Thoracic aorta (tissue), 2 donors: ENCODE results near the gene XDH. TPM values are rescaled to one million over a fixed set of nuclear protein-coding genes. Genes with fewer than 3 reads are reported as not detected.

Experiments
- ATAC-seq: fragments of 150-250 bp; one replicate; pipeline ENCODE4 v1.8.0; 2017; ENCODE audit warnings: low read depth; ENCODE audit not compliant: insufficient number of reproducible peaks, low FRiP score
- DNase-seq: peaks from one replicate; pipeline ENCODE4 v3.0.0-alpha.2; 2020; ENCODE audit warnings: low spot score
- H3K27ac ChIP-seq, 2 donors: fragments of 200-600 bp; sonication (generic); 1 replicate in 1 of 2; 2 replicates in 1 of 2; pipeline ENCODE4 v1.5.1; 2016; ENCODE audit warnings: mild to moderate bottlenecking in 2 of 2, moderate library complexity in 2 of 2
- H3K27me3 ChIP-seq: fragments of 200-600 bp; sonication (generic); replicated peaks from 2 replicates; pipeline ENCODE4 v1.6.0; 2016; ENCODE audit warnings: mild to moderate bottlenecking; ENCODE audit not compliant: insufficient read depth
- H3K36me3 ChIP-seq: fragments of 200-600 bp; sonication (generic); one replicate; pipeline ENCODE4 v1.5.1; 2016
- H3K4me1 ChIP-seq, 2 donors: fragments of 200-600 bp; sonication (generic); 1 replicate in 1 of 2; 2 replicates in 1 of 2; pipeline versions ENCODE4 v1.5.1 to v1.6.0; 2016; ENCODE audit warnings: low read depth in 2 of 2, mild to moderate bottlenecking in 1 of 2; ENCODE audit not compliant: control insufficient read depth in 1 of 2
- H3K4me3 ChIP-seq: fragments of 200-600 bp; sonication (generic); 2 replicates; pipeline ENCODE4 v1.5.1; 2016; ENCODE audit warnings: mild to moderate bottlenecking
- H3K9me3 ChIP-seq: fragments of 200-600 bp; sonication (generic); 2 replicates; pipeline ENCODE4 v1.5.1; 2016
- total RNA-seq, 2 donors: library from RNA; depleted of rRNA; stranded (reverse); fragments of >200 nt; gene quantifications; one replicate each; pipeline versions ENCODE4 v1.1.0 to v1.2.3, GENCODE V29; 2016
- TF ChIP-seq, protein P1 (sequence below): fragments of 200-600 bp; sonication (generic); IDR thresholded peaks from one replicate; pipeline ENCODE4 v1.5.1; 2019; ENCODE audit warnings: antibody characterized with exemption

Gene XDH
- total RNA-seq, 2 donors from 2014 or later, result not detected

DNA sequence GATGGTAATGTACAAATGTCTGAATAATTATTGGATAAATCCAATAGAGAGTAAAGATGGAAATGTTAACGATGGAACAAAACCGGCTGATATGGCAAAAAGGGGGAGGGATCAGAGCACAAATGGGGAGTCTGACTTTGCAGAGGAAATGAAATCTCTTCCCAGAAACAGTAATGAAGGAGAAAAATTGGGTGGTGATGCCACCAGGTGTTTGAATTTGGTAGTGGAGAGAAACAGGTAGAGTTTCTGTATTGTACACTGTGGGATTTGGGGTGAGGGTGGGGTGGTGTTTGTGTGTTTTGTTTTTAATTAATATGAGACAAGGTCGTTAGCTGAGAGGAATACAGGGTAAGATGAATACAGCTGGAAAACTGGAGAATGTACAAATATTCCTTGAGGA is 20.4 kb upstream of the XDH start:
- H3K27ac ChIP-seq, result no peak overlapping the region
- TF ChIP-seq, protein P1, sequence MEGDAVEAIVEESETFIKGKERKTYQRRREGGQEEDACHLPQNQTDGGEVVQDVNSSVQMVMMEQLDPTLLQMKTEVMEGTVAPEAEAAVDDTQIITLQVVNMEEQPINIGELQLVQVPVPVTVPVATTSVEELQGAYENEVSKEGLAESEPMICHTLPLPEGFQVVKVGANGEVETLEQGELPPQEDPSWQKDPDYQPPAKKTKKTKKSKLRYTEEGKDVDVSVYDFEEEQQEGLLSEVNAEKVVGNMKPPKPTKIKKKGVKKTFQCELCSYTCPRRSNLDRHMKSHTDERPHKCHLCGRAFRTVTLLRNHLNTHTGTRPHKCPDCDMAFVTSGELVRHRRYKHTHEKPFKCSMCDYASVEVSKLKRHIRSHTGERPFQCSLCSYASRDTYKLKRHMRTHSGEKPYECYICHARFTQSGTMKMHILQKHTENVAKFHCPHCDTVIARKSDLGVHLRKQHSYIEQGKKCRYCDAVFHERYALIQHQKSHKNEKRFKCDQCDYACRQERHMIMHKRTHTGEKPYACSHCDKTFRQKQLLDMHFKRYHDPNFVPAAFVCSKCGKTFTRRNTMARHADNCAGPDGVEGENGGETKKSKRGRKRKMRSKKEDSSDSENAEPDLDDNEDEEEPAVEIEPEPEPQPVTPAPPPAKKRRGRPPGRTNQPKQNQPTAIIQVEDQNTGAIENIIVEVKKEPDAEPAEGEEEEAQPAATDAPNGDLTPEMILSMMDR, result peak; percentile 12
- H3K9me3 ChIP-seq, result no peaks in the 10 kb centered on the region
- no peaks in the 10 kb centered on the region for H3K4me1 ChIP-seq
- DNase-seq, result no peak
- H3K27me3 ChIP-seq, result no peaks in the 10 kb centered on the region
- no peaks in the 10 kb centered on the region for H3K36me3 ChIP-seq
- no peak for ATAC-seq
- H3K4me3 ChIP-seq, result no peak overlapping the region

DNA sequence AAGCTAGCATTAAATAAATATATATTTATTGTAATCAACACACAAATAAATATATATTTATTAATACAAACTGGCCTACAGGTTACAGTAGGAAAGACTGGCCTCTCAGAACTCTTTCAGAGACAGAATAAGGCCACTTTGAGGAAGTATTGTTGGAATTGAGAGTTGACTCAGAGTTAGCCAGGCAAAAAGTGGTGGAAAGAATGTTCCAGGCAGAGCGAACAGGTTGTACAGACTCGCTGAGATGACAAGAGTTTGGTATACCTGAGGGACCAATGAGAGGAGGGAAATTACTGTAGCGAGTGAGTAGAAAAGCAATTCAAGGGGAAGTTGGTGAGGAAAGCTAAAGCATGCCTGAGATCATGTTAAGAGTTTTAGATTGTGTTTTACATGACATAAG is 19.0 kb upstream of the XDH start:
- H3K36me3 ChIP-seq, result no peaks in the 10 kb centered on the region
- DNase-seq, result no peak
- no peak overlapping the region for H3K4me3 ChIP-seq
- no peaks in the 10 kb centered on the region for H3K9me3 ChIP-seq
- no peaks in the 10 kb centered on the region for H3K27me3 ChIP-seq
- H3K4me1 ChIP-seq, result no peaks in the 10 kb centered on the region
- ATAC-seq, result no peak
- H3K27ac ChIP-seq, result no peak overlapping the region
- TF ChIP-seq, protein P1, result no peak

DNA sequence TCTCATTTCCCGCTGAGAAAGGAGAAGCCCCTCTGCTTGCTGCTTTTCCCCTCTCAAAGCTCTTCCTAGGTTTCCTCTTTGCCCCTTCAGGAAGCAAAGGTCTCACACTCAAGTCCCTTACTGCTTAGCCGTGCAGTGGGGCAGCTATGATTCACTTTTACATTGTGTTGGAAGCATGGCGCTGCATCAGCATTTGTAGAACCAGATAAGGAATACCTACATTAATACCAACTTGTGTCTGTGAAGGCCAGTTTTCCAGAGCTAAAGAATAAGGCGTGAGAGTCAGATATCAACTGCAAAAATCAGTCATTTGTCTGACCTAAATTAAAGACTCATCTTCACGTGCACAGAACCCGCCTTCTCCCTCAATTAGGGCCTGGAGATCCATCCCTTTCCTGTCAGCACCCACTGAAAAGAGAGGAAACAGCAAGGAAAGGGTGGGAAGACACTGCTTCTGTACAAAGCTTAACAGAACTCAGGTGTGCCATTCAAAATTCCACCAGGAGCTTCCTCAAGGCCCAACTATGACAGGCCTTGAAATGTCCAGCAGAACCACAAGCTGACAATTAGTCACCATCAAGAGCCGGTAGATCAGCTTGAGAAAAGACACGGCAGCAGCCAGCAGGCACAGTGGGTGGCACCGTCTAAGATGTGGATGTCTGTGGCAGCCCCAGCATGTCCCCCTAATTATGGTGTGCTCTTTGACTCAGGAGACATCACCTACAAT is 16.1 kb upstream of the XDH start:
- no peak overlapping the region for H3K27ac ChIP-seq
- ATAC-seq, result no peak
- TF ChIP-seq, protein P1, result no peak

DNA sequence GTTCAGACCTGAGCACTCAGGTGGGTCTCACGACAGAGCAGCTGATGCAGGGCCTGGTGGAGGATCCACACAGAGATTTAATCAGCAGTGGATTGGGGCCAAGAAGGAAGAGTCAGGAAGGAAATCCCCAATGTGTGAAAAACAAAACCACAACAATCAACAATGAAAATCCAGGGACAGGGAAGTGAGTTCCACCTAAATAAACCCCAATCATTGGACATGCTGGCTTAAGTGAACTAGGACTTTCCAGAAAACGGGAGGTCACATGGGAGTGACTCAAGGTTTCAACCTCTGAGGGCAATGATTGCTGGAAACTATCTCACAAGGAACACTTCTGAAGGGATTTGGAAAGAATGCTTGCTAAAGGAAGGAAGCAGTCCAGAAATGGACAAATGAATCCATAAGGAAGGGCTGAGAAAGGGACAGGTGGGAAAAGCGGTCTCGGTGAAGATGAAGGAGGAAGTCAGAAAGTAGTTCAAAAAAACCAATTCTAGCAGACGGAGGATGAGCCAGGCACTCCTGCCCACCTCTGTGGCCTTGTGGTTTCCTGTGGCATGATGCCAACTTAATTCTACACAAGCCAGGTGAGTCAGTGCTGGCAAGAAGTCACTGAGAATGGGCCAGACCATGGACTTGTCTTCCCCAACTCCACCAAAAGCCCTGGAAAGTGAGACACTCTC is 15.4 kb upstream of the XDH start:
- DNase-seq (no peak), ATAC-seq (no peak)
- no peak overlapping the region for H3K4me3 ChIP-seq
- H3K36me3 ChIP-seq, result no peaks in the 10 kb centered on the region
- no peaks in the 10 kb centered on the region for H3K4me1 ChIP-seq
- H3K27me3 ChIP-seq, result no peaks in the 10 kb centered on the region
- TF ChIP-seq, protein P1, result no peak
- H3K9me3 ChIP-seq, result no peaks in the 10 kb centered on the region
- H3K27ac ChIP-seq, result no peak overlapping the region

More for the DNA sequence above, 16.1 kb upstream of the XDH start:
- Histone ChIP-seq H3K9me3 (no peaks in the 10 kb centered on the region), H3K36me3 (no peaks in the 10 kb centered on the region), H3K4me1 (no peaks in the 10 kb centered on the region), H3K27me3 (no peaks in the 10 kb centered on the region), H3K4me3 (no peak overlapping the region)
- no peak for DNase-seq

DNA sequence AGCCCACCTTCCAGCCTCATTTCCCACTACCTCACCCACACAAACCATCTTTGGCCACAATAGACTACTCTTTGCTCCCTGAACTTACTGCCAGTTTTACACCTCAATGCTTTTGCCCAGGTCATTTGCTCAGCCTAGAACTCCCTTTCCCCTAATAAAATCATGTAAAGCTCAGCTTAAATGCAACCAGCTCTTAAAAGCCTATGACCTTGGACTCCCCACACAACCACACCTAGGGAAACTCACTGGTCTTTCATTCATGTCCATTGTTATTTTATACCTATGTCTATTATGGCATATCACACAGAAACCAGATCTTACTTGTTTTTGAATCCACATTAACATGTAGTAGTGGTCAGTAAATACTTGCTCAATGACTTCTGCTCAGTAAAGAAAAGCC is 14.5 kb upstream of the XDH start:
- ATAC-seq, result no peak

More for the DNA sequence above, 14.5 kb upstream of the XDH start:
- DNase-seq, result no peak
- Histone ChIP-seq H3K27ac (no peak overlapping the region), H3K36me3 (no peaks in the 10 kb centered on the region), H3K4me3 (no peak overlapping the region), H3K4me1 (no peaks in the 10 kb centered on the region), H3K27me3 (no peaks in the 10 kb centered on the region), H3K9me3 (no peaks in the 10 kb centered on the region)
- TF ChIP-seq, protein P1, result no peak
